Left ventricle myocardium inferior (tissue), 1 donor: Measurements from ENCODE around the gene LRMDA. TPM values are rescaled to one million over a fixed set of nuclear protein-coding genes. Genes with fewer than 3 reads are reported as not detected.

Source experiments
- DNase-seq: peaks from one replicate; pipeline ENCODE4 v3.0.0-alpha.2; 2020
- H3K27ac ChIP-seq: fragments of 200-600 bp; replicated peaks from 2 replicates; pipeline ENCODE4 v1.8.0; 2021
- H3K27me3 ChIP-seq: fragments of 200-600 bp; 2 replicates; pipeline ENCODE4 v1.8.0; 2021; ENCODE audit warnings: low read depth
- H3K36me3 ChIP-seq: fragments of 200-600 bp; 2 replicates; pipeline ENCODE4 v1.8.0; 2021
- H3K4me1 ChIP-seq: fragments of 200-600 bp; 2 replicates; pipeline ENCODE4 v1.8.0; 2021
- H3K4me3 ChIP-seq: fragments of 200-600 bp; 2 replicates; pipeline ENCODE4 v1.8.0; 2021; ENCODE audit warnings: mild to moderate bottlenecking, moderate library complexity
- H3K9me3 ChIP-seq: fragments of 200-600 bp; replicated peaks from 2 replicates; pipeline ENCODE4 v1.8.0; 2021
- intact Hi-C: fragments of 100-400 bp; cut with micrococcal nuclease; formaldehyde crosslinking; loops from one replicate; pipeline ENCODE4 v1.11.0; 2022
- total RNA-seq: library from RNA; stranded (reverse); fragmentation: NEBNext Ultra II Directional; extraction: Animal tissue kit (Norgen Biotek cat#: 25700); gene quantifications from one replicate; pipeline ENCODE4 v1.2.1, GENCODE V29; 2021
- TF ChIP-seq, protein P1 (sequence below): fragments of 200-600 bp; IDR thresholded peaks from 2 replicates; pipeline ENCODE4 v1.8.0; 2021; ENCODE audit warnings: antibody characterized with exemption, mild to moderate bottlenecking, borderline replicate concordance
- donor health status: DM: no; HTN: yes; CAD: no; lungs with severe emphysema.

LRMDA gene
- total RNA-seq, 1 donor from 2014 or later = 18.7 TPM

DNA sequence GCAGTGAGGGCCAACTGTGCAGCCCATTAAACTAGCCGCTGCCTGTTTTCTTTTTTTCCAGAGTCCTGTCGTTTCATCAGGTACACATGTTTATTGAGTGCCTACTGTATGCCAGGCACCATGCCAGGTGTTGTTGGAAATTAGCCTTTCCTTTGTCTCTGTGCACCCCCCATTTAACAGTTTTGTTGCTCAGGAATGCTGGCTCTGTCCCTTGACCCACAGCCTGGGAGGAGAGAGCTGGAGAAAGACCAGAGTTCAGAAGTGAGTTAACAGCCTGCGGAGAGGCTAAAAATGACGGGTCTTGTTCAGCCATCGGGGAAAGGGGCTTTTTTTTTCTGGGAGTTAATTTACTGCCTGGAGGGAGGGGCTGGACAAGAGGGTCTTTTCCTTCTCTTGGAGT, 1.3 kb downstream of the LRMDA start:
- H3K4me1 ChIP-seq = peaks cover 44% of the 10 kb centered on the region
- no peak overlapping the region for H3K27ac ChIP-seq
- no peaks in the 10 kb centered on the region for H3K9me3 ChIP-seq
- DNase-seq = no peak
- TF ChIP-seq, protein P1, sequence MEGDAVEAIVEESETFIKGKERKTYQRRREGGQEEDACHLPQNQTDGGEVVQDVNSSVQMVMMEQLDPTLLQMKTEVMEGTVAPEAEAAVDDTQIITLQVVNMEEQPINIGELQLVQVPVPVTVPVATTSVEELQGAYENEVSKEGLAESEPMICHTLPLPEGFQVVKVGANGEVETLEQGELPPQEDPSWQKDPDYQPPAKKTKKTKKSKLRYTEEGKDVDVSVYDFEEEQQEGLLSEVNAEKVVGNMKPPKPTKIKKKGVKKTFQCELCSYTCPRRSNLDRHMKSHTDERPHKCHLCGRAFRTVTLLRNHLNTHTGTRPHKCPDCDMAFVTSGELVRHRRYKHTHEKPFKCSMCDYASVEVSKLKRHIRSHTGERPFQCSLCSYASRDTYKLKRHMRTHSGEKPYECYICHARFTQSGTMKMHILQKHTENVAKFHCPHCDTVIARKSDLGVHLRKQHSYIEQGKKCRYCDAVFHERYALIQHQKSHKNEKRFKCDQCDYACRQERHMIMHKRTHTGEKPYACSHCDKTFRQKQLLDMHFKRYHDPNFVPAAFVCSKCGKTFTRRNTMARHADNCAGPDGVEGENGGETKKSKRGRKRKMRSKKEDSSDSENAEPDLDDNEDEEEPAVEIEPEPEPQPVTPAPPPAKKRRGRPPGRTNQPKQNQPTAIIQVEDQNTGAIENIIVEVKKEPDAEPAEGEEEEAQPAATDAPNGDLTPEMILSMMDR = no peak
- no peaks in the 10 kb centered on the region for H3K27me3 ChIP-seq
- intact Hi-C loops = no loop called here
- no peaks in the 10 kb centered on the region for H3K36me3 ChIP-seq
- H3K4me3 ChIP-seq = no peak overlapping the region

DNA sequence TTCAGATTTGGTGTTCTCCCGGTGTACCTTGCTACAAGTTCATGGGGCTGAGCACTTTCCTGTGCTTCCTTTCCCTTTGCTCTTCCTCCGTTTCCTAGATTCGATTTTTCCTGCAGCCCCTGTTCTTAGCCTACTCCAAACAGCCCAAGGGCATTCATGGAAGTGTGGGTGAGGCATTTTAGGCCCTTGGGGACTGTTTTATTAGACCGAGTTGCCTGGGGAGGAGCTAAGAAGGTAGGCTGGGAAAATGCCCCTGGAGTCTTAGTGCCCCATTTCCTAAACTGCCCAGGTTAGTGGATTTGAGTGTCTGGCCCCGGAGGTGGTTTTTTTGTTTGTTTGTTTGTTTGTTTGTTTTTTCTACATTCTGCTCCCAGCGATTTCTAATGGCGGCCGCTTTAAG, 1.8 kb downstream of the LRMDA start:
- no peaks in the 10 kb centered on the region for H3K27me3 ChIP-seq
- no peaks in the 10 kb centered on the region for H3K36me3 ChIP-seq
- no peak overlapping the region for H3K4me3 ChIP-seq
- intact Hi-C loops = no loop called here
- no peaks in the 10 kb centered on the region for H3K9me3 ChIP-seq
- peaks cover 43% of the 10 kb centered on the region for H3K4me1 ChIP-seq
- DNase-seq = no peak
- H3K27ac ChIP-seq = no peak overlapping the region
- TF ChIP-seq, protein P1 = no peak

DNA sequence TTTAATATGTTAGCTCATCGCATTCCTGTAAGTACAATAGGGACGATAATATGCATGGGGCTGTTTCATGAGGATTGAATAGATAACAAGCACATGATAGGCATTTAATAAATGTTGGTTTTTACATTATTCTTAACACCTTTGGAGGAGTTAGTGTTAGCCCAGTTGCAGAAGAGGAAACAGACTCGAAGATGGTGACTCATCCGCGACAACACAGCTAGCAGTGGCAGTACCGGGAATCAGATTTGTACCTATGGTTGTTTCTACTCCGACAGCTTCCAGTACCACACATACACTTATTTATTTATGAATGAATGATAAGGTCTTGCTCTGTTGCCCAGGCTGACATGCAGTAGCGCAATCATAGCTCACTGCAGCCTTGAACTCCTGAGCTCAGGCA, 2.9 kb downstream of the LRMDA start:
- H3K4me3 ChIP-seq = no peak overlapping the region
- TF ChIP-seq, protein P1 = no peak
- no peak for DNase-seq
- peaks cover 44% of the 10 kb centered on the region for H3K4me1 ChIP-seq
- no peaks in the 10 kb centered on the region for H3K9me3 ChIP-seq
- no peaks in the 10 kb centered on the region for H3K27me3 ChIP-seq
- intact Hi-C loops = no loop called here
- no peaks in the 10 kb centered on the region for H3K36me3 ChIP-seq
- no peak overlapping the region for H3K27ac ChIP-seq

DNA sequence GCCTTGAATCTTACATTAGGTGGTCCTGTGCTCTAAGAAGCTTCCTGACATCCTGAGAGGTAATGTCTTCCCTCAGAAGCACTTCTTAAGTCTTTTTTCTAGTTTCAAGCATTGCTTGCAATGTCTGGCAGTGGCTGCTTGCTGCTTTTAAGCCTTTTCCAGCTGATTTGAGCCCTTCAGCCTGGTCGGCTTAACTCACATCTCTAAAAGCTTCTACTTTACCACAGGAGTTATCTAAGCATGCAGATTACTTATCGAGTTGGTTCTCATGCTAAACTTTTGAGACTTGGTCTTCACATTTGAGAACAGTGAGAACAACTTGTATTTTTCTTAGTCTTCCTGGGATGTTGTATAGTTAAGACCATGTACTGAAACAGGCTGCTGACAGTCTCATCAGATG, 3.9 kb downstream of the LRMDA start:
- no peak for DNase-seq
- Histone ChIP-seq H3K4me3 (no peak overlapping the region), H3K36me3 (no peaks in the 10 kb centered on the region), H3K9me3 (no peaks in the 10 kb centered on the region), H3K27me3 (no peaks in the 10 kb centered on the region), H3K27ac (no peak overlapping the region), H3K4me1 (peaks cover 39% of the 10 kb centered on the region)
- intact Hi-C loops = no loop called here
- TF ChIP-seq, protein P1 = no peak

DNA sequence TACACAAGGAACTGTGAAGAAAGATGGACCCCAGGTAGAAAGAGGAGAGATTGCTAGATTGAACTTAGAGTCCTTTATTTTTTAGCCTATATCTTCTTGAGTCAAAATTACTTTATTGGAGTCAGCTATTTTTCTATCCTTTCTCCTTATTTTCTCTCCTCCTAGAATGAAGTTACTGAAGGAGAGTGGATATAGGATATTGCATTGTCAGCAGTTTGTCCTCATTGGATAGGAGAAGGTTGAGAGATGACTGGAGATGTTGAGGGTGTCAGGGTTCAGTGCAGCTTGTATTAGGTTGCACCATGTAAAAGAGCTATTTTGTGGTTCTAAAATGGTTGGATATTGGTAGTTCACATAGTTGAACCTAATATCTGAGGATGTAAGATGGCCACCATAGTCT, 5.5 kb downstream of the LRMDA start:
- H3K27ac ChIP-seq = no peak overlapping the region
- TF ChIP-seq, protein P1 = no peak
- intact Hi-C loops = no loop called here
- peaks cover 24% of the 10 kb centered on the region for H3K4me1 ChIP-seq
- no peak overlapping the region for H3K4me3 ChIP-seq
- no peaks in the 10 kb centered on the region for H3K27me3 ChIP-seq
- no peaks in the 10 kb centered on the region for H3K36me3 ChIP-seq
- DNase-seq = no peak
- no peaks in the 10 kb centered on the region for H3K9me3 ChIP-seq

DNA sequence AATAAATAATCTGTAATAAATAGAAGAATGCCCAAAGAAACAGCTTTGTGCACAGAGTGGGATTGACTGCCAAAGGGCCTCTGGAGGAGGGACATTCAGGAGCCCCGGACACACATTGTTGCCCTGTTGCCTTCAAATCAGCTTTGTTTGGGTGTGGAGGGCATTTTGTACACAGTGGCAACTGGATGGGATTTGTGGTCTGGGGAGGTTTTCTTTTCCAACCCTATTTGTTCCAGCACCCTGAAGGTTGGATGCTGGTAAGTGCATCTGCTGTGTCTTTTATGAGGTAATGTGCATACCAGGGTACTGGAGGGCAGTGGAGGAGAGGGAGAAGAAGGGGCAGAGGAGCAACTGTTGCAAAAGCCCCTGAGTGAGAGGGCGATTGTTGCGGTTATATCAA, 6.3 kb downstream of the LRMDA start:
- Histone ChIP-seq H3K27ac (no peak overlapping the region), H3K36me3 (no peaks in the 10 kb centered on the region), H3K27me3 (no peaks in the 10 kb centered on the region), H3K4me3 (no peak overlapping the region), H3K4me1 (peaks cover 18% of the 10 kb centered on the region), H3K9me3 (peaks cover 4% of the 10 kb centered on the region)
- TF ChIP-seq, protein P1 = no peak
- intact Hi-C loops = no loop called here
- DNase-seq = no peak
